Retinal pigment epithelial cell (primary cell): ENCODE measurements around the gene MEPE.

ENCODE experiments used
- DNase-seq: peaks from one replicate; pipeline ENCODE4 v3.0.0-alpha.2; 2010; ENCODE audit warnings: low read depth
- H3K4me3 ChIP-seq: 2 replicates; pipeline ENCODE4 v1.5.1; 2011; ENCODE audit warnings: mild to moderate bottlenecking, low read length, control low read depth, moderate library complexity
- CTCF ChIP-seq: conservative IDR thresholded peaks from 2 replicates; pipeline ENCODE4 v1.5.1; 2011; ENCODE audit warnings: low read depth, low read length, control low read depth, inconsistent platforms

The MEPE gene

GRCh38 chr4:87851332-87851731 is 18.6 kb downstream of the MEPE start:
- DNase-seq: no peak
- no peak for TF ChIP-seq CTCF
- H3K4me3 ChIP-seq: no peak overlapping the region

- no peak for TF ChIP-seq CTCF
- DNase-seq: no peak
- no peak overlapping the region for H3K4me3 ChIP-seq
These were observed 19.2 kb downstream of the MEPE start for GRCh38 chr4:87851953-87852352.

- H3K4me3 ChIP-seq: no peak overlapping the region
- TF ChIP-seq CTCF: peak; percentile 50
- no peak for DNase-seq
These were observed 20.3 kb downstream of the MEPE start for GRCh38 chr4:87853108-87853507.

- H3K4me3 ChIP-seq: no peak overlapping the region
- no peak for DNase-seq
- no peak for TF ChIP-seq CTCF
These were observed 21.1 kb downstream of the MEPE start for GRCh38 chr4:87853891-87854290.

GRCh38 chr4:87855559-87855958 is 22.8 kb downstream of the MEPE start:
- no peak for TF ChIP-seq CTCF
- DNase-seq: no peak
- H3K4me3 ChIP-seq: no peak overlapping the region

GRCh38 chr4:87856816-87857215 is 24.0 kb downstream of the MEPE start:
- DNase-seq: no peak
- no peak for TF ChIP-seq CTCF

GRCh38 chr4:87857789-87858188 is 25.0 kb downstream of the MEPE start:
- TF ChIP-seq CTCF: no peak
- no peak for DNase-seq
- H3K4me3 ChIP-seq: no peak overlapping the region

More at GRCh38 chr4:87856816-87857215, 24.0 kb downstream of the MEPE start:
- no peak overlapping the region for H3K4me3 ChIP-seq
